Loucy (cell line): ENCODE data around the gene CSE1L.
"Not testable (repeated sequence)": the region's sequence is repeated elsewhere in the genome, so short reads cannot be mapped to it uniquely, and the experiment has no call there.

ENCODE experiments used
- CTCF ChIP-seq: fragments of 200-600 bp; sonication (generic); conservative IDR thresholded peaks from 2 replicates; pipeline ENCODE4 v1.5.1; 2014; ENCODE audit warnings: mild to moderate bottlenecking, antibody characterized with exemption, low read length
- EZH2phosphoT487 ChIP-seq: fragments of 200-600 bp; IDR thresholded peaks from 2 replicates; pipeline ENCODE4 v1.6.1; 2018; ENCODE audit warnings: antibody characterized with exemption, mild to moderate bottlenecking, moderate library complexity, borderline replicate concordance

GRCh38 chr20:49100292-49100691 lies 54.2 kb downstream of the CSE1L start:
- not testable (repeated sequence) for TF ChIP-seq CTCF, EZH2phosphoT487
